Liver (tissue), 9 donors: ENCODE measurements around the gene CCDC186. TPM values are rescaled to one million over a fixed set of nuclear protein-coding genes. Genes with fewer than 3 reads are reported as not detected.

Experiments
- DNase-seq: peaks from one replicate; pipeline ENCODE4 v3.0.0-alpha.2; 2017; ENCODE audit warnings: low spot score
- H3K27ac ChIP-seq, 2 donors: one replicate each; pipeline ENCODE4 v1.7.0; 2013; ENCODE audit warnings: inconsistent platforms in 2 of 2, low read length in 2 of 2, control low read depth in 1 of 2, low read depth in 1 of 2, mild to moderate bottlenecking in 1 of 2
- H3K27me3 ChIP-seq, 4 donors: one replicate each; pipeline versions ENCODE4 v1.6.1 to v1.7.0; 2013; ENCODE audit warnings: low read length in 3 of 4, inconsistent platforms in 1 of 4, mild to moderate bottlenecking in 1 of 4, moderate library complexity in 1 of 4; ENCODE audit not compliant: control insufficient read depth in 4 of 4, insufficient read depth in 4 of 4
- H3K36me3 ChIP-seq, 4 donors: one replicate each; pipeline versions ENCODE4 v1.6.1 to v1.7.0; 2013; ENCODE audit warnings: low read length in 3 of 4, mild to moderate bottlenecking in 3 of 4, low read depth in 1 of 4, moderate library complexity in 1 of 4; ENCODE audit not compliant: control insufficient read depth in 4 of 4, insufficient read depth in 3 of 4
- H3K4me1 ChIP-seq, 4 donors: one replicate each; pipeline versions ENCODE4 v1.6.1 to v1.7.0; 2013; ENCODE audit warnings: low read length in 3 of 4, mild to moderate bottlenecking in 3 of 4, moderate library complexity in 1 of 4; ENCODE audit not compliant: control insufficient read depth in 4 of 4, insufficient read depth in 4 of 4
- H3K4me3 ChIP-seq, 3 donors: one replicate each; pipeline versions ENCODE4 v1.6.1 to v1.7.0; 2013; ENCODE audit warnings: low read length in 3 of 3, control low read depth in 1 of 3, low read depth in 1 of 3, mild to moderate bottlenecking in 1 of 3
- H3K9ac ChIP-seq, 2 donors: one replicate each; pipeline ENCODE4 v1.7.0; 2013; ENCODE audit warnings: low read length in 2 of 2, mild to moderate bottlenecking in 2 of 2, moderate library complexity in 2 of 2, control low read depth in 1 of 2, low read depth in 1 of 2
- H3K9me3 ChIP-seq, 4 donors: one replicate each; pipeline versions ENCODE4 v1.6.1 to v1.7.0; 2013; ENCODE audit warnings: low read length in 3 of 4; ENCODE audit not compliant: control insufficient read depth in 4 of 4
- FOXA1 ChIP-seq: IDR thresholded peaks from 2 replicates; pipeline ENCODE4 v1.6.1; 2016; ENCODE audit warnings: antibody characterized with exemption
- FOXA2 ChIP-seq: IDR thresholded peaks from 2 replicates; pipeline ENCODE4 v1.6.1; 2016; ENCODE audit warnings: antibody characterized with exemption
- GABPA ChIP-seq, 2 donors: IDR thresholded peaks in 1 of 2; conservative IDR thresholded peaks in 1 of 2; 2 replicates each; pipeline ENCODE4 v1.6.1; 2016; ENCODE audit warnings: antibody characterized with exemption in 2 of 2, mild to moderate bottlenecking in 1 of 2, moderate library complexity in 1 of 2
- HNF4A ChIP-seq, 2 donors: conservative IDR thresholded peaks; 2 replicates each; pipeline ENCODE4 v1.6.1; 2016; ENCODE audit warnings: antibody characterized with exemption in 2 of 2, mild to moderate bottlenecking in 2 of 2
- HNF4G ChIP-seq: IDR thresholded peaks from 2 replicates; pipeline ENCODE4 v1.6.1; 2016; ENCODE audit warnings: antibody characterized with exemption
- NR2F2 ChIP-seq: IDR thresholded peaks from 2 replicates; pipeline ENCODE4 v1.6.1; 2016; ENCODE audit warnings: antibody characterized with exemption
- RAD21 ChIP-seq, 2 donors: IDR thresholded peaks; 2 replicates each; pipeline ENCODE4 v1.6.1; 2016; ENCODE audit warnings: antibody characterized with exemption in 2 of 2, mild to moderate bottlenecking in 2 of 2
- RXRA ChIP-seq, 2 donors: IDR thresholded peaks; 2 replicates each; pipeline ENCODE4 v1.6.1; 2017 to 2018; ENCODE audit warnings: antibody characterized with exemption in 2 of 2, mild to moderate bottlenecking in 1 of 2
- YY1 ChIP-seq: IDR thresholded peaks from 2 replicates; pipeline ENCODE4 v1.6.1; 2016; ENCODE audit warnings: antibody characterized with exemption, mild to moderate bottlenecking
- ZBTB33 ChIP-seq: IDR thresholded peaks from 2 replicates; pipeline ENCODE4 v1.6.1; 2016; ENCODE audit warnings: antibody characterized with exemption
- WGBS: extraction: QIAGEN DNeasy Blood & Tissue Kit; methylation state at CpG from one replicate; pipeline ENCODE4 v1.1.7; 2013; 5-methylcytosine and 5-hydroxymethylcytosine counted together
- polyA plus RNA-seq, 2 donors: library from polyadenylated mRNA; stranded (reverse) in 1 of 2; unstranded in 1 of 2; fragments of 200-250 nt in 1 of 2; fragments of >200 nt in 1 of 2; fragmentation: Nextera tagmentation in 1 of 2; extraction: Ambion mirVana in 1 of 2; gene quantifications; one replicate each; pipeline versions ENCODE4 v1.2.1 to v1.2.3, GENCODE V29; 2013 to 2015
- total RNA-seq, 2 donors: library from RNA; depleted of rRNA; stranded (reverse); fragments of >200 nt; gene quantifications; one replicate each; pipeline ENCODE4 v1.2.3, GENCODE V29; 2014
- TF ChIP-seq, protein P1 (sequence below): IDR thresholded peaks from 2 replicates; pipeline ENCODE4 v1.6.1; 2016; ENCODE audit warnings: antibody characterized with exemption
- donor health status: healthy.
- donor health status: healthy.
- donor health status: healthy.
- donor health status: healthy.
- donor health status: healthy.

CCDC186 gene
- total and polyA plus RNA-seq, 4 donors: 1.9 to 11.6 (median 6.1) TPM

DNA sequence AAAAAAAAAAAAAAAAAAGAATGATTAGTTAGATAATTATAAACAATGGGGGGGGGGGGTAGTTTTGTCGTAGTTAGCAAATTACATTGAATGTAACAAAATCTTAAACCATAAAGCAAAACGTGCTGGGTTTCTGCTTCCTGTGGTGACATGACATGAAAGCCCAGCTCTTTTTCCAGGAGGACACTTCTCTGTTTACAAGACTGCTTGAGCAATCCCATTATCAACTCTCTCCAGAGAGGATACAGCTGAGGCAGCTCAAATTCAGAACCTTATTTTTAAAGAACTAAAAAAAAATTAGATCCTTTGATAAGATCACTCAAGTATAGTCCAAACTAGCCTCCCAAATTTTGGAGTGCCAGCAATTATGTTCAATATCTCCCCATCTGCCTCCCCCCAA is 71.7 kb downstream of the CCDC186 start:
- no peak for DNase-seq
- no peaks in the 10 kb centered on the region for H3K9me3 ChIP-seq
- no peak overlapping the region for H3K4me3 ChIP-seq
- H3K27ac ChIP-seq: no peak overlapping the region
- no peak for TF ChIP-seq FOXA2
- no peak for TF ChIP-seq RAD21 (IDR thresholded peaks at IDR 0.05)
- no peak for TF ChIP-seq ZBTB33
- TF ChIP-seq RXRA (IDR thresholded peaks at IDR 0.05): no peak
- no peak for TF ChIP-seq HNF4G
- TF ChIP-seq FOXA1: no peak
- no peak for TF ChIP-seq NR2F2
- TF ChIP-seq GABPA (IDR thresholded peaks at IDR 0.05 in 1 of 2, conservative IDR thresholded peaks at IDR 0.05 in 1 of 2): no peak
- TF ChIP-seq YY1: no peak
- TF ChIP-seq, protein P1, sequence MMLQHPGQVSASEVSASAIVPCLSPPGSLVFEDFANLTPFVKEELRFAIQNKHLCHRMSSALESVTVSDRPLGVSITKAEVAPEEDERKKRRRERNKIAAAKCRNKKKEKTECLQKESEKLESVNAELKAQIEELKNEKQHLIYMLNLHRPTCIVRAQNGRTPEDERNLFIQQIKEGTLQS: no peak
- TF ChIP-seq HNF4A (conservative IDR thresholded peaks at IDR 0.05): no peak
- H3K27me3 ChIP-seq: no peaks in the 10 kb centered on the region
- peaks cover 0 to 9% (median 4%) of the 10 kb centered on the region in 4 donors for H3K4me1 ChIP-seq
- no peaks in the 10 kb centered on the region for H3K36me3 ChIP-seq
- H3K9ac ChIP-seq: no peak overlapping the region
- 33% methylated on average over 2 of the region's 2 CpGs for WGBS

- peaks cover 0 to 9% (median 4%) of the 10 kb centered on the region in 4 donors for H3K4me1 ChIP-seq
- H3K9ac ChIP-seq: no peak overlapping the region
- no peak for TF ChIP-seq HNF4A (conservative IDR thresholded peaks at IDR 0.05)
- peak; percentile 51 for TF ChIP-seq NR2F2
- H3K9me3 ChIP-seq: no peaks in the 10 kb centered on the region
- H3K4me3 ChIP-seq: peak overlapping the region in 1 of 3 donors; percentile 30
- no peak for DNase-seq
- H3K36me3 ChIP-seq: no peaks in the 10 kb centered on the region
- WGBS: 13% methylated on average over 47 of the region's 47 CpGs
- H3K27me3 ChIP-seq: no peaks in the 10 kb centered on the region
- no peak overlapping the region for H3K27ac ChIP-seq
Observed at GRCh38 chr10:114100848-114101741, 72.9 kb downstream of the CCDC186 start.

GRCh38 chr10:114096864-114097263 is 77.1 kb downstream of the CCDC186 start:
- TF ChIP-seq NR2F2: peak; percentile 70
- TF ChIP-seq, protein P1: no peak
- no peaks in the 10 kb centered on the region for H3K27me3 ChIP-seq
- H3K27ac ChIP-seq: no peak overlapping the region
- no peaks in the 10 kb centered on the region for H3K9me3 ChIP-seq
- 69% methylated on average over 3 of the region's 3 CpGs for WGBS
- H3K9ac ChIP-seq: no peak overlapping the region
- no peak overlapping the region for H3K4me3 ChIP-seq
- H3K36me3 ChIP-seq: no peaks in the 10 kb centered on the region
- DNase-seq: no peak
- H3K4me1 ChIP-seq: peaks cover 0 to 9% (median 4%) of the 10 kb centered on the region in 4 donors
